HG02970 (cell line): ENCODE results near the gene ZMIZ1.

Experiments used
- ATAC-seq: cut with Tn5 transposase; IDR thresholded peaks from one replicate; pipeline ENCODE4 v1.9.1; 2021; ENCODE audit warnings: mild to moderate bottlenecking, moderate library complexity, moderate number of reproducible peaks; ENCODE audit not compliant: unreplicated experiment, low FRiP score

Gene ZMIZ1

GRCh38 chr10:79181698-79182521 is 113.1 kb downstream of the ZMIZ1 start:
- no peak for ATAC-seq

GRCh38 chr10:79182781-79183467 is 114.2 kb downstream of the ZMIZ1 start:
- no peak for ATAC-seq

GRCh38 chr10:79183468-79183865 is 114.7 kb downstream of the ZMIZ1 start:
- no peak for ATAC-seq

GRCh38 chr10:79184145-79184625 is 115.4 kb downstream of the ZMIZ1 start:
- no peak for ATAC-seq

- no peak for ATAC-seq
Measured at GRCh38 chr10:79184657-79185056, 115.9 kb downstream of the ZMIZ1 start.

- ATAC-seq, result no peak
Measured at GRCh38 chr10:79185067-79185774, 116.5 kb downstream of the ZMIZ1 start.

GRCh38 chr10:79185796-79186374 is 117.1 kb downstream of the ZMIZ1 start:
- no peak for ATAC-seq

GRCh38 chr10:79186486-79187120 is 117.8 kb downstream of the ZMIZ1 start:
- ATAC-seq, result no peak

GRCh38 chr10:79187121-79187940 is 118.6 kb downstream of the ZMIZ1 start:
- ATAC-seq, result no peak

- ATAC-seq, result no peak
Measured at GRCh38 chr10:79188154-79188965, 119.6 kb downstream of the ZMIZ1 start.

- no peak for ATAC-seq
Measured at GRCh38 chr10:79189181-79189580, 120.4 kb downstream of the ZMIZ1 start.

- no peak for ATAC-seq
Measured at GRCh38 chr10:79189853-79190435, 121.2 kb downstream of the ZMIZ1 start.

GRCh38 chr10:79190740-79191261 is 122.0 kb downstream of the ZMIZ1 start:
- ATAC-seq, result no peak

- no peak for ATAC-seq
Measured at GRCh38 chr10:79191951-79192676, 123.3 kb downstream of the ZMIZ1 start.

- ATAC-seq, result no peak
Measured at GRCh38 chr10:79192677-79193003, 123.9 kb downstream of the ZMIZ1 start.

GRCh38 chr10:79193694-79194382 is 125.1 kb downstream of the ZMIZ1 start:
- no peak for ATAC-seq
